ENCODE data around the gene ASB15. TPM values are rescaled to one million over a fixed set of nuclear protein-coding genes. Genes with fewer than 3 reads are reported as not detected.

The ASB15 gene
- total RNA-seq, 1 donor from 2014 or later = not detected

GRCh38 chr7:123655614-123656013 lies 54.0 kb downstream of the ASB15 start, which contains the start of gene LMOD2:
TSS of gene LMOD2 (plus strand) at chr7:123655866. CDS start at chr7:123655964, 98 bp downstream.
- Mint-ChIP-seq H3K27me3 (ENCODE audit: unreplicated experiment) (peaks cover 3% of the 10 kb centered on the region), H3K9me3 (ENCODE audit: unreplicated experiment) (no peaks in the 10 kb centered on the region), H3K4me3 (ENCODE audit: unreplicated experiment) (no peak within 1 kb of the TSS), H3K27ac (ENCODE audit: unreplicated experiment) (no peak within 1 kb of the TSS), H3K36me3 (ENCODE audit: unreplicated experiment) (no peaks in the 10 kb centered on the region), H3K4me1 (ENCODE audit: low read depth, unreplicated experiment) (peaks cover 13% of the 10 kb centered on the region)
- TF ChIP-seq, protein P1, sequence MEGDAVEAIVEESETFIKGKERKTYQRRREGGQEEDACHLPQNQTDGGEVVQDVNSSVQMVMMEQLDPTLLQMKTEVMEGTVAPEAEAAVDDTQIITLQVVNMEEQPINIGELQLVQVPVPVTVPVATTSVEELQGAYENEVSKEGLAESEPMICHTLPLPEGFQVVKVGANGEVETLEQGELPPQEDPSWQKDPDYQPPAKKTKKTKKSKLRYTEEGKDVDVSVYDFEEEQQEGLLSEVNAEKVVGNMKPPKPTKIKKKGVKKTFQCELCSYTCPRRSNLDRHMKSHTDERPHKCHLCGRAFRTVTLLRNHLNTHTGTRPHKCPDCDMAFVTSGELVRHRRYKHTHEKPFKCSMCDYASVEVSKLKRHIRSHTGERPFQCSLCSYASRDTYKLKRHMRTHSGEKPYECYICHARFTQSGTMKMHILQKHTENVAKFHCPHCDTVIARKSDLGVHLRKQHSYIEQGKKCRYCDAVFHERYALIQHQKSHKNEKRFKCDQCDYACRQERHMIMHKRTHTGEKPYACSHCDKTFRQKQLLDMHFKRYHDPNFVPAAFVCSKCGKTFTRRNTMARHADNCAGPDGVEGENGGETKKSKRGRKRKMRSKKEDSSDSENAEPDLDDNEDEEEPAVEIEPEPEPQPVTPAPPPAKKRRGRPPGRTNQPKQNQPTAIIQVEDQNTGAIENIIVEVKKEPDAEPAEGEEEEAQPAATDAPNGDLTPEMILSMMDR (IDR thresholded peaks at IDR 0.05; ENCODE audit: partially characterized antibody, unreplicated experiment) = no peak
- no peak for DNase-seq

- DNase-seq = no peak
- H3K4me1 Mint-ChIP-seq (ENCODE audit: low read depth, unreplicated experiment) = peaks cover 11% of the 10 kb centered on the region
- H3K36me3 Mint-ChIP-seq (ENCODE audit: unreplicated experiment) = no peaks in the 10 kb centered on the region
- TF ChIP-seq, protein P1 (IDR thresholded peaks at IDR 0.05; ENCODE audit: partially characterized antibody, unreplicated experiment) = no peak
- no peak overlapping the region for H3K27ac Mint-ChIP-seq (ENCODE audit: unreplicated experiment)
- H3K4me3 Mint-ChIP-seq (ENCODE audit: unreplicated experiment) = no peak overlapping the region
- peaks cover 3% of the 10 kb centered on the region for H3K27me3 Mint-ChIP-seq (ENCODE audit: unreplicated experiment)
- H3K9me3 Mint-ChIP-seq (ENCODE audit: unreplicated experiment) = no peaks in the 10 kb centered on the region
Observed at GRCh38 chr7:123656544-123657303, 55.1 kb downstream of the ASB15 start.

- TF ChIP-seq, protein P1 (IDR thresholded peaks at IDR 0.05; ENCODE audit: partially characterized antibody, unreplicated experiment) = no peak
- DNase-seq = no peak
- H3K36me3 Mint-ChIP-seq (ENCODE audit: unreplicated experiment) = no peaks in the 10 kb centered on the region
- H3K9me3 Mint-ChIP-seq (ENCODE audit: unreplicated experiment) = no peaks in the 10 kb centered on the region
- H3K4me3 Mint-ChIP-seq (ENCODE audit: unreplicated experiment) = no peak overlapping the region
- H3K27ac Mint-ChIP-seq (ENCODE audit: unreplicated experiment) = no peak overlapping the region
- peaks cover 11% of the 10 kb centered on the region for H3K4me1 Mint-ChIP-seq (ENCODE audit: low read depth, unreplicated experiment)
- H3K27me3 Mint-ChIP-seq (ENCODE audit: unreplicated experiment) = peaks cover 3% of the 10 kb centered on the region
Observed at GRCh38 chr7:123657304-123657685, 55.7 kb downstream of the ASB15 start.

DNA sequence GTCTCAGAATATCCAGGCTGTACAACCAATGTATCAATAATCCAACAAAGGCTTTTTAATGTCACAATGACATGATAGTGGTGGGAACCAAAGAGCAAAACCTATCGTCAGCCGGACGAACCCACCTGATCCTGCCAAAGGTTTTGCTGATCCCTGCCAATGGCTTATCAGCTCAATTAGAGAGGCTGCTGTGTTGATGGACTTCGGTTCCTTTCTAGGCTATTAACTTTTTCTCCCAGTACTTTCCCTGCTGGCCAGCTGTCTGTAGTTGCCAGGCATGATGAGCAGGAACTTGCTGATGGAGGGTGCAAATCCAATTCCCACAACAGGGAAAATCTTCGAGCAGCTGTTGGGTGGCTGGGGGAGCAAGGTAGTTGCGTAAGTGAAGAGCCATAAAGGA lies 56.4 kb downstream of the ASB15 start:
- Mint-ChIP-seq H3K4me1 (ENCODE audit: low read depth, unreplicated experiment) (peaks cover 11% of the 10 kb centered on the region), H3K27me3 (ENCODE audit: unreplicated experiment) (peaks cover 6% of the 10 kb centered on the region), H3K27ac (ENCODE audit: unreplicated experiment) (no peak overlapping the region), H3K4me3 (ENCODE audit: unreplicated experiment) (no peak overlapping the region), H3K9me3 (ENCODE audit: unreplicated experiment) (no peaks in the 10 kb centered on the region), H3K36me3 (ENCODE audit: unreplicated experiment) (no peaks in the 10 kb centered on the region)
- TF ChIP-seq, protein P1 (IDR thresholded peaks at IDR 0.05; ENCODE audit: partially characterized antibody, unreplicated experiment) = no peak
- no peak for DNase-seq

Data from glutamatergic neuron (in vitro differentiated cells).